ENCODE data around the gene CCDC137. TPM values are rescaled to one million over a fixed set of nuclear protein-coding genes. Genes with fewer than 3 reads are reported as not detected.
A peak's percentile ranks its signal among the peaks of the same experiment; 100 is the strongest.

Gene CCDC137
- total RNA-seq, 1 donor from 2014 or later = 33.8 TPM

- H3K36me3 Mint-ChIP-seq (ENCODE audit: unreplicated experiment) = no peaks in the 10 kb centered on the region
- peak overlapping the region; percentile 61 for H3K4me3 Mint-ChIP-seq (ENCODE audit: unreplicated experiment)
- peaks cover 10% of the 10 kb centered on the region for H3K9me3 Mint-ChIP-seq (ENCODE audit: unreplicated experiment)
- H3K27me3 Mint-ChIP-seq (ENCODE audit: unreplicated experiment) = peaks cover 3% of the 10 kb centered on the region
- no peak for DNase-seq
- no peak for TF ChIP-seq CTCF (IDR thresholded peaks at IDR 0.05; ENCODE audit: partially characterized antibody, unreplicated experiment)
- H3K27ac Mint-ChIP-seq (ENCODE audit: unreplicated experiment) = no peak overlapping the region
- peaks cover 9% of the 10 kb centered on the region for H3K4me1 Mint-ChIP-seq (ENCODE audit: low read depth, unreplicated experiment)
Measured at GRCh38 chr17:81705518-81706231, 39.1 kb downstream of the CCDC137 start.

GRCh38 chr17:81706232-81706611 is 39.7 kb downstream of the CCDC137 start:
- H3K4me1 Mint-ChIP-seq (ENCODE audit: low read depth, unreplicated experiment) = peaks cover 12% of the 10 kb centered on the region
- no peak overlapping the region for H3K27ac Mint-ChIP-seq (ENCODE audit: unreplicated experiment)
- no peak overlapping the region for H3K4me3 Mint-ChIP-seq (ENCODE audit: unreplicated experiment)
- TF ChIP-seq CTCF (IDR thresholded peaks at IDR 0.05; ENCODE audit: partially characterized antibody, unreplicated experiment) = no peak
- H3K9me3 Mint-ChIP-seq (ENCODE audit: unreplicated experiment) = peaks cover 11% of the 10 kb centered on the region
- H3K36me3 Mint-ChIP-seq (ENCODE audit: unreplicated experiment) = no peaks in the 10 kb centered on the region
- no peak for DNase-seq
- peaks cover 5% of the 10 kb centered on the region for H3K27me3 Mint-ChIP-seq (ENCODE audit: unreplicated experiment)

GRCh38 chr17:81706757-81707624 is 40.5 kb downstream of the CCDC137 start:
- peak overlapping the region; percentile 64 for H3K27ac Mint-ChIP-seq (ENCODE audit: unreplicated experiment)

GRCh38 chr17:81707725-81708646 is 41.4 kb downstream of the CCDC137 start:
- H3K4me3 Mint-ChIP-seq (ENCODE audit: unreplicated experiment) = no peak overlapping the region
- H3K9me3 Mint-ChIP-seq (ENCODE audit: unreplicated experiment) = peaks cover 8% of the 10 kb centered on the region
- DNase-seq = no peak
- H3K4me1 Mint-ChIP-seq (ENCODE audit: low read depth, unreplicated experiment) = peaks cover 10% of the 10 kb centered on the region
- H3K27me3 Mint-ChIP-seq (ENCODE audit: unreplicated experiment) = peaks cover 9% of the 10 kb centered on the region
- no peaks in the 10 kb centered on the region for H3K36me3 Mint-ChIP-seq (ENCODE audit: unreplicated experiment)
- TF ChIP-seq CTCF (IDR thresholded peaks at IDR 0.05; ENCODE audit: partially characterized antibody, unreplicated experiment) = no peak
- no peak overlapping the region for H3K27ac Mint-ChIP-seq (ENCODE audit: unreplicated experiment)

More at GRCh38 chr17:81706757-81707624, 40.5 kb downstream of the CCDC137 start:
- no peak for TF ChIP-seq CTCF (IDR thresholded peaks at IDR 0.05; ENCODE audit: partially characterized antibody, unreplicated experiment)
- H3K9me3 Mint-ChIP-seq (ENCODE audit: unreplicated experiment) = peaks cover 11% of the 10 kb centered on the region
- no peak overlapping the region for H3K4me3 Mint-ChIP-seq (ENCODE audit: unreplicated experiment)
- DNase-seq = no peak
- H3K36me3 Mint-ChIP-seq (ENCODE audit: unreplicated experiment) = no peaks in the 10 kb centered on the region
- peaks cover 5% of the 10 kb centered on the region for H3K27me3 Mint-ChIP-seq (ENCODE audit: unreplicated experiment)
- peaks cover 12% of the 10 kb centered on the region for H3K4me1 Mint-ChIP-seq (ENCODE audit: low read depth, unreplicated experiment)
